MM.1S (cell line): Measurements from ENCODE around the gene DNAH7.

Source experiments
- DNase-seq: peaks from one replicate; pipeline ENCODE4 v3.0.0-alpha.2; 2015
- H2AFZ ChIP-seq: fragments of 300-600 bp; sonication (generic); 2 replicates; pipeline ENCODE4 v1.6.0; 2016; ENCODE audit warnings: antibody characterized with exemption, low read length
- H3F3A ChIP-seq: fragments of 300-600 bp; sonication (generic); 2 replicates; pipeline ENCODE4 v1.6.1; 2016; ENCODE audit warnings: mild to moderate bottlenecking, antibody characterized with exemption, low read length, moderate library complexity, mixed read lengths; ENCODE audit not compliant: insufficient read depth
- H3K27ac ChIP-seq: fragments of 300-600 bp; sonication (generic); 2 replicates; pipeline ENCODE4 v1.5.1; 2016; ENCODE audit warnings: mild to moderate bottlenecking, low read length
- H3K27me3 ChIP-seq: fragments of 300-600 bp; sonication (generic); replicated peaks from 2 replicates; pipeline ENCODE4 v1.6.0; 2016; ENCODE audit warnings: low read length; ENCODE audit not compliant: insufficient read depth
- H3K36me3 ChIP-seq: fragments of 300-600 bp; sonication (generic); replicated peaks from 2 replicates; pipeline ENCODE4 v1.6.1; 2016; ENCODE audit warnings: mild to moderate bottlenecking, low read length, mixed read lengths; ENCODE audit not compliant: insufficient read depth
- H3K4me1 ChIP-seq: fragments of 300-600 bp; sonication (generic); 2 replicates; pipeline ENCODE4 v1.6.1; 2016; ENCODE audit warnings: low read length, mixed read lengths
- H3K4me2 ChIP-seq: fragments of 300-600 bp; sonication (generic); 2 replicates; pipeline ENCODE4 v1.6.0; 2016; ENCODE audit warnings: low read depth, low read length
- H3K4me3 ChIP-seq: fragments of 300-600 bp; sonication (generic); 2 replicates; pipeline ENCODE4 v1.5.1; 2016; ENCODE audit warnings: low read length, mixed read lengths
- H3K79me2 ChIP-seq: fragments of 300-600 bp; sonication (generic); 2 replicates; pipeline ENCODE4 v1.6.1; 2016; ENCODE audit warnings: mixed run types, low read length, mixed read lengths
- H3K9ac ChIP-seq: fragments of 300-600 bp; sonication (generic); 2 replicates; pipeline ENCODE4 v1.6.1; 2016; ENCODE audit warnings: low read length, mixed read lengths
- H3K9me2 ChIP-seq: fragments of 300-600 bp; sonication (generic); replicated peaks from 2 replicates; pipeline ENCODE4 v1.6.1; 2016; ENCODE audit warnings: mild to moderate bottlenecking, low read length, mixed read lengths; ENCODE audit not compliant: insufficient read depth
- H3K9me3 ChIP-seq: fragments of 300-600 bp; sonication (generic); replicated peaks from 2 replicates; pipeline ENCODE4 v1.6.1; 2016; ENCODE audit warnings: mild to moderate bottlenecking, low read length, mixed read lengths; ENCODE audit not compliant: insufficient read depth
- H4K20me1 ChIP-seq: fragments of 300-600 bp; sonication (generic); 2 replicates; pipeline ENCODE4 v1.6.1; 2016; ENCODE audit warnings: mild to moderate bottlenecking, low read length, moderate library complexity, mixed read lengths; ENCODE audit not compliant: insufficient read depth
- CTCF ChIP-seq: fragments of 300-600 bp; sonication (generic); IDR thresholded peaks from 2 replicates; pipeline ENCODE4 v1.5.1; 2016; ENCODE audit warnings: antibody characterized with exemption, low read length, mixed read lengths
- EZH2 ChIP-seq: fragments of 300-600 bp; sonication (generic); optimal IDR thresholded peaks from 2 replicates; pipeline ENCODE3; 2017; ENCODE audit warnings: low read depth, mild to moderate bottlenecking, antibody characterized with exemption, low read length, mixed read lengths
- EZH2phosphoT487 ChIP-seq: fragments of 300-600 bp; sonication (generic); IDR thresholded peaks from 2 replicates; pipeline ENCODE4 v1.6.1; 2018; ENCODE audit warnings: antibody characterized with exemption, low read length

Gene DNAH7

GRCh38 chr2:195995499-195995898 lies 73.1 kb downstream of the DNAH7 start:
- H3K4me1 ChIP-seq: no peaks in the 10 kb centered on the region
- no peak overlapping the region for H3K9ac ChIP-seq
- no peaks in the 10 kb centered on the region for H4K20me1 ChIP-seq
- H2AFZ ChIP-seq: no peak overlapping the region
- no peaks in the 10 kb centered on the region for H3K27me3 ChIP-seq
- H3K4me2 ChIP-seq: no peak overlapping the region
- no peak overlapping the region for H3K4me3 ChIP-seq
- no peaks in the 10 kb centered on the region for H3F3A ChIP-seq
- H3K79me2 ChIP-seq: no peaks in the 10 kb centered on the region
- H3K27ac ChIP-seq: no peak overlapping the region
- no peaks in the 10 kb centered on the region for H3K36me3 ChIP-seq
- DNase-seq: no peak
- TF ChIP-seq EZH2 (no peak), EZH2phosphoT487 (no peak), CTCF (no peak)
- H3K9me2 ChIP-seq: no peaks in the 10 kb centered on the region
- no peaks in the 10 kb centered on the region for H3K9me3 ChIP-seq

- no peak overlapping the region for H3K4me2 ChIP-seq
- no peak overlapping the region for H3K4me3 ChIP-seq
- H3K27ac ChIP-seq: no peak overlapping the region
- no peaks in the 10 kb centered on the region for H3K9me2 ChIP-seq
- TF ChIP-seq EZH2 (no peak), CTCF (no peak), EZH2phosphoT487 (no peak)
- no peaks in the 10 kb centered on the region for H3K4me1 ChIP-seq
- H3K9me3 ChIP-seq: no peaks in the 10 kb centered on the region
- DNase-seq: no peak
- H3K36me3 ChIP-seq: no peaks in the 10 kb centered on the region
- H3K79me2 ChIP-seq: no peaks in the 10 kb centered on the region
- H3K9ac ChIP-seq: no peak overlapping the region
- H4K20me1 ChIP-seq: no peaks in the 10 kb centered on the region
- H3K27me3 ChIP-seq: no peaks in the 10 kb centered on the region
- no peak overlapping the region for H2AFZ ChIP-seq
- no peaks in the 10 kb centered on the region for H3F3A ChIP-seq
These were observed 75.0 kb downstream of the DNAH7 start for GRCh38 chr2:195993623-195994022.

GRCh38 chr2:195985741-195986140 lies 82.9 kb downstream of the DNAH7 start:
- H3F3A ChIP-seq: no peaks in the 10 kb centered on the region
- no peaks in the 10 kb centered on the region for H3K27me3 ChIP-seq
- H3K4me3 ChIP-seq: no peak overlapping the region
- no peaks in the 10 kb centered on the region for H3K4me1 ChIP-seq
- DNase-seq: no peak
- H4K20me1 ChIP-seq: no peaks in the 10 kb centered on the region
- H3K9me2 ChIP-seq: no peaks in the 10 kb centered on the region
- H3K79me2 ChIP-seq: no peaks in the 10 kb centered on the region
- no peak overlapping the region for H3K4me2 ChIP-seq
- H3K9me3 ChIP-seq: no peaks in the 10 kb centered on the region
- H3K36me3 ChIP-seq: no peaks in the 10 kb centered on the region
- TF ChIP-seq CTCF: no peak
- H3K27ac ChIP-seq: no peak overlapping the region
- no peak overlapping the region for H2AFZ ChIP-seq
- H3K9ac ChIP-seq: no peak overlapping the region
